IPS-20b (cell line): Measurements from ENCODE around the gene AJUBA.
A peak's percentile ranks its signal among the peaks of the same experiment; 100 is the strongest.
"Not testable (repeated sequence)": the region's sequence is repeated elsewhere in the genome, so short reads cannot be mapped to it uniquely, and the experiment has no call there.

Experiments
- H3K27ac ChIP-seq: one replicate; pipeline ENCODE4 v1.5.1; 2013; ENCODE audit warnings: low read length
- H3K27me3 ChIP-seq: 2 replicates; pipeline ENCODE4 v1.6.1; 2013; ENCODE audit warnings: mild to moderate bottlenecking, low read length, inconsistent platforms; ENCODE audit not compliant: insufficient read depth
- H3K36me3 ChIP-seq: 2 replicates; pipeline ENCODE4 v1.6.1; 2013; ENCODE audit warnings: low read depth, mild to moderate bottlenecking, inconsistent platforms, low read length, moderate library complexity; ENCODE audit not compliant: insufficient read depth
- H3K4me1 ChIP-seq: 2 replicates; pipeline ENCODE4 v1.6.1; 2013; ENCODE audit warnings: mild to moderate bottlenecking, control low read depth, inconsistent platforms, low read length, moderate library complexity; ENCODE audit not compliant: insufficient read depth
- H3K4me3 ChIP-seq: 2 replicates; pipeline ENCODE4 v1.5.1; 2013; ENCODE audit warnings: mild to moderate bottlenecking, low read length, inconsistent platforms
- H3K9ac ChIP-seq: 2 replicates; pipeline ENCODE4 v1.6.1; 2013; ENCODE audit warnings: low read depth, mild to moderate bottlenecking, inconsistent platforms, low read length, moderate library complexity
- H3K9me3 ChIP-seq: 2 replicates; pipeline ENCODE4 v1.6.1; 2013; ENCODE audit warnings: mild to moderate bottlenecking, low read depth, low read length, inconsistent platforms; ENCODE audit not compliant: insufficient read depth

AJUBA gene

DNA sequence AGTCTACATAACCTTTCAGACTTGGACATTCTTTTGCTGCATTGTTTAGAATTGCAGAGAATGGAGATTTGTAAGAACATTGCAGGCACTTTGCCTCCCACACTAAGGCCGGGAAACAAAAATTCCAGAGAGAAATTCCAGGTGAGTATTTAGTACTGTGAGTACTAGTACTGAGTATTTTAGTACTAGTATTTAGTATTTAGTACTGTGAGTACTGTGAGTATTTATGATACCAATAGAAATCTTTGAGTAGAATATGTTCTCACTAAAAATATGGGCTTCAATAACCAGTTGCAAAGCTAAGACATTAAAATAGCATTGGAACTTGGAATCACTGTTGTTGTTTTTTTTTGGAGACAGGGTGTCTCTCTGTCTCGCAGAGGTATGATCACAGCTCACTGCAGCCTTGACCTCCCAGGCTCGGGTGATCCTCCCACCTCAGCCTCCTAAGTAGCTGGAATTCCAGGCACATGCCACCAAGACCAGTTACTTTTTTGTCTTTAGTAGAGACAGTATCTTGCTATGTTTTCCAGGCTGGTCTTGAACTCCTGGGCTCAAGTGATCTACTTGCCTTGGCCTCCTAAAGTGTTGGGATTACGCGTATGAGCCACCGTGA lies 20.2 kb downstream of the AJUBA start:
- Histone ChIP-seq H3K36me3 (no peaks in the 10 kb centered on the region), H3K27me3 (no peaks in the 10 kb centered on the region), H3K4me3 (no peak overlapping the region), H3K9ac (no peak overlapping the region), H3K4me1 (no peaks in the 10 kb centered on the region), H3K9me3 (no peaks in the 10 kb centered on the region), H3K27ac (no peak overlapping the region)

DNA sequence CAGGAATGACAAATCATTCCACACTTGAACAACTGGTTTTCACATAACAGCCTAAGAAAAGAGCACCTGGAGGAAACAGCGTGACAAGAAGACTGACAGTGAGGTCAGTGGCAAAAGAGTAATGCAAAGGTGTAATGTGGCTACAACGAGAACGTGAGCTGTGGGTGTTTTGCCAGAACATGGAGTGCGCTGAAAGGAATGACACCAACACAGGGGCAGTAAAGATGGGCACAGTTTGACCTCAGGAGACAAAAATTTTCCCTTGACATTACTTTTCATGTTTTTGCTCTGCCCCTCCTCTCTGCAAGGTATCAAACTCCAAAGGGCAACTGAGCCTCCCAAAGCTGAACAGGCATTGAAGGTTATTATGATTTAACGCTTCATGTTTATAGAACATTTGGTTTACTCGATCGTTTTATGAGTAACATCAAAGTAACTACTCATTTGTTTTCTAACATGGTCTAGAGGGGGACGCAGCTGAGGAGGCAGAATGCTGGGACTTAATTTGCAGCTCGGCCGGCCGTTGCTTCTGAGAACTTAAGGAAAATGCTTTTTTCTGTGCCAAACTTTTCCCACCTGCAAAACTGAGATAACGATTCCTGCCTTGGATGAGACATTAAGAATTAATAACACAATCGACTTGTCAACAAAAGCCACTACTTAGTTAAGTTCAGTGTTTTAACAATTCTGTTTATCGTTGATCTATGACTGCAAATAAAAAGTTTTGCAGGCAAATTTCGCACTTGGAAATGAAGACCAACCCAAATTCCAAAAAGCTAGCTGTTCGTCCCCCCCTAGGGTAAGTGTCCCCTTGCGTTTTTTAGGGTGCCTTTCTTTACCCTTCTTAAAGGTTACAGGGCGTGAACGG lies 26.4 kb downstream of the AJUBA start:
- peaks cover 28% of the 10 kb centered on the region; the same call in 1 of the 2 replicates for H3K36me3 ChIP-seq
- peak overlapping the region; percentile 76 for H3K4me3 ChIP-seq
- H3K27ac ChIP-seq = peak overlapping the region; percentile 73

DNA sequence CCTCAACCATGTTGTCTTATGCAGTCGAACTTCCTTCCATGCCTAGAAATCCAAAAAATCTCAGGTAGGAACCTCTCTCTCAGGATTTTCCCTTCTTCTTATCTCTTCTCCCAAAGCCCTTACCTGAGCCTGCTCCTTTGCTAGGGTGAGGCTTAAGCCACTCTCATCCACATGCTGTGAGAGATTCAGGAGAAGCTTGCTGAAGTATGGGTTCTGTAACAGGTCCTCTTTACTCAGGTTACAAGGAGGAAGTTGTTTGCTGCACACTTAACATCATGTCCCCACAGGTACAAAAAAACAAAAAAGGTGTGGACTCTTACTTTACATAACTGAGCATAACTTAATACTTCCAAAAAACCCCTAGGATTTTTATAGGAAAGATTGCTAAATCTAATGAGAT lies 29.9 kb downstream of the AJUBA start:
- H3K9ac ChIP-seq = no peak overlapping the region
- H3K27ac ChIP-seq = no peak overlapping the region
- no peak overlapping the region for H3K4me3 ChIP-seq
- H3K36me3 ChIP-seq = peaks cover 53% of the 10 kb centered on the region
- no peaks in the 10 kb centered on the region for H3K9me3 ChIP-seq
- peaks cover 6% of the 10 kb centered on the region; the same call in 1 of the 2 replicates for H3K4me1 ChIP-seq
- H3K27me3 ChIP-seq = no peaks in the 10 kb centered on the region

More for the DNA sequence above, 26.4 kb downstream of the AJUBA start:
- Histone ChIP-seq H3K9ac (peak overlapping the region; percentile 87), H3K4me1 (peaks cover 6% of the 10 kb centered on the region; the same call in 1 of the 2 replicates), H3K9me3 (no peaks in the 10 kb centered on the region), H3K27me3 (no peaks in the 10 kb centered on the region)

DNA sequence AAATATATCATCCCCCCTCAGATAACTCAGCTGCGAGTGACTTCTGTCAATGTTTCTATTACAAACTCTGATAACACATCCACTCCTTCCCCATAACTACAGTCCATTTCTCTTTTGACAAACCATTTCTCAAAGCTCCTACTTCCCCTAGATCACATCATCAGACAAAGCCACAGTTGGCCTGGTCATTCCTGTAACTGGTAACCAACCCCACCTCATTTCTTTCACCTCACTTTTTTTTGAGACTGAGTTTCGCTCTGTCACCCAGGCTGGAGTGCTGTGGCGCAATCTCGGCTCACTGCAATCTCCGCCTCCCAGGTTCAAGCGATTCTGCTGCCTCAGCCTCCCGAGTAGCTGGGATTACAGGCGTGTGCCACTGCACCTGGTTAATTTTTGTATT lies 30.6 kb downstream of the AJUBA start:
- H3K9me3 ChIP-seq, H3K27ac ChIP-seq, H3K27me3 ChIP-seq, H3K4me3 ChIP-seq, H3K9ac ChIP-seq, H3K4me1 ChIP-seq: not testable (repeated sequence)
- peaks cover 58% of the 10 kb centered on the region for H3K36me3 ChIP-seq

- Histone ChIP-seq H3K9ac (no peak overlapping the region), H3K27me3 (no peaks in the 10 kb centered on the region), H3K4me1 (no peaks in the 10 kb centered on the region), H3K36me3 (peaks cover 37% of the 10 kb centered on the region), H3K27ac (no peak overlapping the region), H3K4me3 (no peak overlapping the region), H3K9me3 (no peaks in the 10 kb centered on the region)
These were observed 36.7 kb downstream of the AJUBA start for GRCh38 chr14:22945642-22946041.

GRCh38 chr14:22939684-22940083 lies 42.7 kb downstream of the AJUBA start:
- Histone ChIP-seq H3K4me3 (no peak overlapping the region), H3K36me3 (no peaks in the 10 kb centered on the region; the same call in 1 of the 2 replicates), H3K9ac (no peak overlapping the region), H3K27me3 (no peaks in the 10 kb centered on the region), H3K27ac (no peak overlapping the region), H3K9me3 (no peaks in the 10 kb centered on the region), H3K4me1 (no peaks in the 10 kb centered on the region)

GRCh38 chr14:22935156-22935555 lies 47.2 kb downstream of the AJUBA start:
- no peaks in the 10 kb centered on the region for H3K9me3 ChIP-seq
- no peak overlapping the region for H3K9ac ChIP-seq
- H3K27me3 ChIP-seq = no peaks in the 10 kb centered on the region
- no peak overlapping the region for H3K27ac ChIP-seq
- H3K4me1 ChIP-seq = no peaks in the 10 kb centered on the region
- H3K36me3 ChIP-seq = no peaks in the 10 kb centered on the region
- H3K4me3 ChIP-seq = no peak overlapping the region

GRCh38 chr14:22932146-22932545 lies 50.2 kb downstream of the AJUBA start:
- Histone ChIP-seq H3K27ac (no peak overlapping the region), H3K4me3 (no peak overlapping the region)

DNA sequence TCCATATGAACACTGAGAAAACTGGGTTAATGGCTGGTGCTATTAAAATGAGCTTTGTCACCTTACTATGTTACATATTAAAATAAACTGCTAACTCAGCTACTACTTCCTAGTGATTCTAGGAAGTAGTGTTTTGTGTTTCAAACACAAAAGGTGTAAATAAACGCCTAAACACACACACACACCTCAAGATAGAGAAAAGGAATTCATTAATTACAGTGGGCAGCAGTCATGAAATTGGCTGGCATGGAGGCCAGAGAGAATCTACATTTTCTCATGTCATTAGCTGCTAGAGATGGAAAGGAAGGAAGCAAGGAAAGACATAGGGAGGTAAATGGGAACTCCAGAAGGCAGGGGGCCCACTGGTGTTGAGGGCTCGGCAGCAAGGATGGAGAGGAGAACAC lies 52.4 kb downstream of the AJUBA start:
- H3K9ac ChIP-seq = peak overlapping the region; percentile 78; the same call in 1 of the 2 replicates
- peak overlapping the region; percentile 44 for H3K27ac ChIP-seq
- H3K27me3 ChIP-seq = no peaks in the 10 kb centered on the region
- H3K36me3 ChIP-seq = peaks cover 25% of the 10 kb centered on the region
- H3K4me3 ChIP-seq = peak overlapping the region; percentile 94
- no peaks in the 10 kb centered on the region for H3K4me1 ChIP-seq
- H3K9me3 ChIP-seq = no peaks in the 10 kb centered on the region

More at GRCh38 chr14:22932146-22932545, 50.2 kb downstream of the AJUBA start:
- H3K36me3 ChIP-seq = peaks cover 4% of the 10 kb centered on the region
- no peaks in the 10 kb centered on the region for H3K4me1 ChIP-seq
- no peaks in the 10 kb centered on the region for H3K9me3 ChIP-seq
- H3K27me3 ChIP-seq = no peaks in the 10 kb centered on the region
- no peak overlapping the region for H3K9ac ChIP-seq

- H3K9ac ChIP-seq = peak within 1 kb of the TSS; percentile 90
- peaks cover 32% of the 10 kb centered on the region for H3K36me3 ChIP-seq
- H3K27me3 ChIP-seq = no peaks in the 10 kb centered on the region
- H3K27ac ChIP-seq = peak within 1 kb of the TSS; percentile 65
- no peaks in the 10 kb centered on the region for H3K9me3 ChIP-seq
- no peaks in the 10 kb centered on the region for H3K4me1 ChIP-seq
- H3K4me3 ChIP-seq = peak within 1 kb of the TSS; percentile 94
These were observed 53.0 kb downstream of the AJUBA start, which contains the start of gene PRMT5 for GRCh38 chr14:22929104-22929960. Gene PRMT5, minus strand, starts transcription at chr14:22929376. Its CDS starts 15 bp downstream, at chr14:22929361.
